Right lobe of liver (tissue), 6 donors: ENCODE data around the gene WBP1L. TPM values are rescaled to one million over a fixed set of nuclear protein-coding genes. Genes with fewer than 3 reads are reported as not detected.

ENCODE experiments used
- ATAC-seq, 4 donors: fragments of 200-7000 bp; cut with Tn5 transposase; one replicate each; pipeline ENCODE4 v1.9.1; 2020; ENCODE audit warnings: mild to moderate bottlenecking in 4 of 4, moderate library complexity in 4 of 4
- DNase-seq, 3 donors: peaks; one replicate each; pipeline ENCODE4 v3.0.0-alpha.2; 2020
- H3K27ac ChIP-seq, 3 donors: fragments of 200-600 bp; one replicate each; pipeline ENCODE4 v1.8.0; 2022
- H3K27me3 ChIP-seq, 2 donors: fragments of 200-600 bp; one replicate each; pipeline ENCODE4 v1.8.0; 2022
- H3K36me3 ChIP-seq, 4 donors: fragments of 200-600 bp; sonication (generic) in 1 of 4; one replicate each; pipeline versions ENCODE4 v1.5.1 to v1.8.0; 2017 to 2022; ENCODE audit warnings: control low read depth in 1 of 4
- H3K4me1 ChIP-seq, 4 donors: fragments of 200-600 bp; sonication (generic) in 1 of 4; one replicate each; pipeline versions ENCODE4 v1.5.1 to v1.8.0; 2017 to 2022; ENCODE audit warnings: control low read depth in 1 of 4
- H3K4me3 ChIP-seq, 3 donors: fragments of 200-600 bp; one replicate each; pipeline ENCODE4 v1.8.0; 2022
- H3K9me3 ChIP-seq, 4 donors: fragments of 200-600 bp; sonication (generic) in 1 of 4; one replicate each; pipeline versions ENCODE4 v1.5.1 to v1.8.0; 2017 to 2022; ENCODE audit warnings: control low read depth in 1 of 4
- CTCF ChIP-seq, 4 donors: fragments of 200-600 bp in 3 of 4; fragments of 450-650 bp in 1 of 4; IDR thresholded peaks; one replicate each; pipeline versions ENCODE4 v1.5.1 to v1.8.0; 2016 to 2022; ENCODE audit warnings: antibody characterized with exemption in 4 of 4, mild to moderate bottlenecking in 2 of 4
- POLR2A ChIP-seq: fragments of 450-650 bp; IDR thresholded peaks from one replicate; pipeline ENCODE4 v1.6.1; 2017; ENCODE audit warnings: antibody characterized with exemption, mild to moderate bottlenecking
- WGBS: methylation state at CpG from one replicate; pipeline ENCODE4 v1.1.6; 2018; ENCODE audit warnings: low coverage, low lambda C conversion rate; ENCODE audit not compliant: insufficient coverage; ENCODE audit errors: missing lambda C conversion rate; 5-methylcytosine and 5-hydroxymethylcytosine counted together
- intact Hi-C, 2 donors: fragments of 100-400 bp; cut with DNase I; formaldehyde crosslinking; loops; one replicate each; pipeline versions ENCODE4 v1.11.2 to v1.14.1; 2022
- total RNA-seq, 6 experiments: library from RNA; depleted of rRNA in 2 of 6; stranded (reverse); fragments of >200 nt in 2 of 6; fragmentation: NEBNext Ultra II Directional in 3 of 6; extraction: Animal tissue kit (Norgen Biotek cat#: 25700) in 3 of 6; gene quantifications; one replicate each; pipeline versions ENCODE4 v1.1.0 to v1.2.4, GENCODE V29; 2016 to 2023
- donor health status: DM: no; HTN: yes; CAD: no.
- donor health status: DM: no; HTN: no; CAD: no.
- donor health status: DM: no; HTN: no; CAD: no.
- donor health status: DM: no; HTN: yes; CAD: no.
- donor health status: DM: no; HTN: yes; CAD: no.

The WBP1L gene
- total RNA-seq, 6 experiments from 2014 or later: 24.1 to 58.4 (median 32.8) TPM

GRCh38 chr10:102743078-102743587, 615 bp upstream of the WBP1L start:
- no peak for ATAC-seq
- Histone ChIP-seq H3K4me3 (peak overlapping the region in 2 of 3 donors; percentile 22 to 26), H3K36me3 (no peaks in the 10 kb centered on the region), H3K27me3 (no peaks in the 10 kb centered on the region), H3K9me3 (no peaks in the 10 kb centered on the region), H3K27ac (no peak overlapping the region), H3K4me1 (peaks cover 0 to 28% (median 10%) of the 10 kb centered on the region in 4 donors)
- WGBS: 27% methylated on average over 5 of the region's 7 CpGs
- no peak for TF ChIP-seq POLR2A
- TF ChIP-seq CTCF (IDR thresholded peaks at IDR 0.05): no peak
- no peak for DNase-seq
- intact Hi-C loops: no loop called here

GRCh38 chr10:102744374-102745051, 765 bp downstream of the WBP1L start:
- DNase-seq: peak in 2 of 3 donors; percentile 35 to 55
- intact Hi-C loops: no loop called here
- ATAC-seq: peak; percentile 14 to 22 (median 18)

GRCh38 chr10:102745157-102745556, 1.4 kb downstream of the WBP1L start:
- WGBS: 34% methylated on average over 4 of the region's 4 CpGs
- TF ChIP-seq CTCF (IDR thresholded peaks at IDR 0.05) (no peak), POLR2A (no peak)
- H3K4me3 ChIP-seq: peak overlapping the region; percentile 89 to 99 (median 91)

More at GRCh38 chr10:102744374-102745051, 765 bp downstream of the WBP1L start:
- TF ChIP-seq POLR2A: no peak
- no peak for TF ChIP-seq CTCF (IDR thresholded peaks at IDR 0.05)
- no peaks in the 10 kb centered on the region for H3K9me3 ChIP-seq
- no peaks in the 10 kb centered on the region for H3K36me3 ChIP-seq
- peaks cover 0 to 28% (median 8%) of the 10 kb centered on the region in 4 donors for H3K4me1 ChIP-seq
- whole genome bisulfite sequencing: 3% methylated on average over 8 of the region's 9 CpGs
- H3K4me3 ChIP-seq: peak overlapping the region; percentile 89 to 99 (median 91)
- H3K27ac ChIP-seq: peak overlapping the region; percentile 66 to 91 (median 78)
- H3K27me3 ChIP-seq: no peaks in the 10 kb centered on the region

GRCh38 chr10:102752266-102752930, 8.7 kb downstream of the WBP1L start:
- H3K4me3 ChIP-seq: no peak overlapping the region
- TF ChIP-seq POLR2A: no peak
- no peak for TF ChIP-seq CTCF (IDR thresholded peaks at IDR 0.05)
- peaks cover 0 to 12% (median 6%) of the 10 kb centered on the region in 4 donors for H3K4me1 ChIP-seq
- no peaks in the 10 kb centered on the region for H3K36me3 ChIP-seq
- peak overlapping the region in 1 of 3 donors; percentile 51 for H3K27ac ChIP-seq
- H3K27me3 ChIP-seq: no peaks in the 10 kb centered on the region
- WGBS: 57% methylated on average over 6 of the region's 9 CpGs
- intact Hi-C loops: no loop called here
- DNase-seq: peak in 1 of 3 donors; percentile 8
- no peak for ATAC-seq
- H3K9me3 ChIP-seq: no peaks in the 10 kb centered on the region

More at GRCh38 chr10:102745157-102745556, 1.4 kb downstream of the WBP1L start:
- Histone ChIP-seq H3K27ac (peak overlapping the region; percentile 66 to 91 (median 78)), H3K36me3 (no peaks in the 10 kb centered on the region), H3K4me1 (peaks cover 0 to 28% (median 8%) of the 10 kb centered on the region in 4 donors), H3K27me3 (no peaks in the 10 kb centered on the region), H3K9me3 (no peaks in the 10 kb centered on the region)
- intact Hi-C loops: no loop called here
- no peak for DNase-seq
- no peak for ATAC-seq
